ENCODE data around the gene DPH7. TPM values are rescaled to one million over a fixed set of nuclear protein-coding genes. Genes with fewer than 3 reads are reported as not detected.
"Not testable (repeated sequence)": the region's sequence is repeated elsewhere in the genome, so short reads cannot be mapped to it uniquely, and the experiment has no call there.

Gene DPH7
- total RNA-seq, result 10 to 100 TPM; 18.4 to 21.4 TPM
- long read RNA-seq, partial matches to known transcripts, result 1 of 40 reads
- long read RNA-seq, other reads (novel, unspliced or antisense), result 34 of 40 reads

DNA sequence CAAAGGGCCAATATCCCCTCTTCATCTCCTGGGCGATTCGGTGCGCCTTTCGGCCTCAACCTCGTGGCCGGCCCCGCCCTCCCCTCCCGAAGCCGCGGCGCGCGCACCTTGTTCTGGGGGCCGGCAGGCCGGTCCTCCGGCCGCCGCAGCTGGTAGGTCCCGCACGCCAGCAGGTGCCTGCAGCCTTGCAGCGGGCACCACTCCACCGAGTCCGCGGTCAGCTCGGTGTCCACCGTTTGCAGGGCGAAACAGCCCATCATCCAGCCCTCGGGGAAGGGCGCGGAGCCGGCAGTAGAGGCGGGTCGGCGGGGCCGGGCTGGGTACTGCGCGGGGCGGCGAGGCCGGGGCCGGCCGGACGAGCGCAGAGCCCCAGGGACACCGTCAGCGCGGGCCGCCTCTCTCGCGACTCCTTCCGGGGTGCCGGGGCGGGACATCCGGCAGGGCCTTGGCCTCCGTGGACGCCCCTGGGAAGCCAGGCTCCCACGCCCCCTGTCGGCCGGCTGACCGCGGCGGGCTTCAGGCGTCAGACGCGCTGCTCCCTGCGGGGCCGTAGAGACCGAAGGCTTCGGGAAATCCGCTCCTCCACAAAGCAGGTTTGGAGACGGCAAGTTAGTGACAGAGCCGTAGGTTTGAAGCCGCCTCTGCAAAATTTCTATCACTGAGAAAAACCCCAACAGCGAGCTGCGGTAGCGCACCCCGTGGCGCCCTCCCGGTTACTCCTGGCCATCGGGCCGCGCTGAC, at the start of gene DPH7:
TSS of gene DPH7 (minus strand) at position 408 of the 741 bp plus-strand sequence. CDS start at position 260, 148 bp downstream.
- intact Hi-C loops (cut with DNase I), result no loop called here
- DNase-seq, result peak; percentile 97
- ATAC-seq, result peak; percentile 97

DNA sequence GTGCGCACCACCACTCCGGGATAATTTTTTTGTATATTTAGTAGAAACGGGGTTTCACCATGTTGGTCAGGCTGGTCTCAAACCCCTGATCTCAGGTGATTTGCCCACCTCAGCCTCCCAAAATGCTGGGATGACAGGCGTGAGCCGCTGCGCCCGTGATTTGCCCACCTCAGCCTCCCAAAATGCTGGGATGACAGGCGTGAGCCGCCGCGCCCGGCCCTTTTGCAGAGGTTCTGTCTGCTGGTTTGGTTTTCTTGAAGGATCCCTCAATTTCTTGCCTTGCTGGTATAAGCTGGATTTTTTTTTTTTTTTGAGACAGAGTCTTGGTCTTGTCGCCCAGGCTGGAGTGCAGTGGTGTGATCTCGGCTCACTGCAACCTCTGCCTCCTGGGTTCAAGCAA, 48.7 kb upstream of the DPH7 start:
- intact Hi-C loops (cut with DNase I), result not testable (repeated sequence)

DNA sequence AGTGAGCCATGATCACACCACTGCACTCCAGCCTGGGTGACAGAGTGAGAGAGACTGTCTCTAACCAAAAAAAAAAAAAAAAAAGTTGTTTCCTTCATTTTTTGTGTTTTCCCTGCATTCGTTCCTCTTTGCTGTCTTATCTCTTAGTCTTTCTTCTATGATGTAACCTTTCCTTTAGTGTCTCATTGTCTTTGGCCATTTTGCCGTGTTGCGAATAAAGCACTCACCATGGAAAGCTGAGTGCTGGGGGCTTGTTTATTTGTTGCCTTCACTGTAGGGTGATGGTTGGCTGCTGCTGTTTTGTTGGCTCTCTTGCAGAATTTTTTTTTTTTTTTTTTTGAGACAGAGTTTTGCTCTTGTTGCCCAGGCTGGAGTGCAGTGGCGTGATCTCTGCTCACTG, 47.7 kb upstream of the DPH7 start:
- ATAC-seq (no peak), DNase-seq (no peak)
- intact Hi-C loops (cut with DNase I), result no loop called here

More for the DNA sequence above, 48.7 kb upstream of the DPH7 start:
- not testable (repeated sequence) for DNase-seq, ATAC-seq

DNA sequence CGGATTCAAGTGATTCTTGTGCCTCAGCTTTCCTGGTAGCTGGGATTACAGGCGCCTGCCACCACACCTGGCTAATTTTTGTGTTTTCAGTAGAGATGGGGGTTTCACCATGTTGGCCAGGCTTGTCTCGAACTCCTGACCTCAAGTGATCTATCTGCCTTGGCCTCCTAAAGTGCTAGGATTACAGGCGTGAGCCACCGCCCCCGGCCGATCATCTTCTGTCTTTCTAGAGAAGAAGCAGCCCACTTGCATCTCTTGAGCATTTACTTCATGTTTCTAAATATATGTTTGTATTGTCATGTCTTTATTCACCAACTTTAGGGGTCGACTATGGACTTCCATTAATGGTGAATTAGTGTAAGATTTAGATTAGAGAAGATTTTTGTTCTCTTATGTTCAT, 43.5 kb upstream of the DPH7 start:
- DNase-seq; ATAC-seq; intact Hi-C loops (cut with DNase I): not testable (repeated sequence)

DNA sequence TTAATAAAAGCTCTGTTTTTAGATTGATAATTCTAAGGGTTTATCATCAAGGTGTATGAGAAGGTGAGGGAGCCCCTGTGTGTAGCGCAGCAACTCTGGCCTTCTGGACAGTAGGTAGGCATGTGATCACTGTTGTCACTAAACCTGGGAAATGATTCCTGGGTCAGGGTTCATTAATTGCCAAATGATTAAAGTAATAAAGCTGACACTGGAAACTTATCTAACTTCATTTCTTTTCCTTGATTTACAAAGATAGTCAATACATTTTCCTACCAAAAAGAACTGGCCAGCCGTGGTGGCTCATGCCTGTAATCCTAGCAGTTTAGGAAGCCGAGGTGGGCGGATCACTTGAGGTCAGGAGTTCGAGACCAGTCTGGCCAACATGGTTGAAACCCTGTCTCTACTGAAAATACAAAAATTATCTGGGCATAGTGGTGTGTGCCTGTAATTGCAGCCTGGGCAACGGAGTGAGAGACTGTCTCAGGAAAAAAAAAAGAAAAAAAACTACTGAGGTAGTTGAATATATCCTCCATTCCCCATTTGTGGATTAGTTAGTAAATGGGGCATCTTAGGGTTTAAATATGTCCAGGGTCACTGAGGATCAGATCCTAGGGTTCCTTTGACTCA, 42.5 kb upstream of the DPH7 start:
- no peak for DNase-seq
- intact Hi-C loops (cut with DNase I), result no loop called here

DNA sequence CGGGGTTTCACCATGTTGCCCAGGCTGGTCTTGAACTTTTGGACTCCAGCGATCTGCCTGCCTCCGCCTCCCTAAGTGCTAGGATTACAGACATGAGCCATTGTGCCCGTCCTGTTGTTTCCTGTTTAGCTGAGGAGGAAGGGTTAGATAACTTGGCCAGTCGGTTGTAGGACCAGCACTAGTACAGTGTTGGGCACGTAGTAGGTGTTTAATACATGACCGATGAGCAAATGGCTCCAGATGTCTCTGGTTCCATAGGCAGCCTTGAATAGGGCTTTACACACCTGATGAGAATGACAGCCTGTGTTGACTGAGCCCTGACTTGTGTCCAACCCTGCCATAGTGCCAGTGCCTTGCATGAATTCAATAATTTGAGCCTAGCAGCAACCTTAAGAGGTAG, 41.9 kb upstream of the DPH7 start:
- no peak for DNase-seq
- ATAC-seq, result no peak
- intact Hi-C loops (cut with DNase I), result no loop called here

More for the DNA sequence above, 42.5 kb upstream of the DPH7 start:
- ATAC-seq, result no peak

DNA sequence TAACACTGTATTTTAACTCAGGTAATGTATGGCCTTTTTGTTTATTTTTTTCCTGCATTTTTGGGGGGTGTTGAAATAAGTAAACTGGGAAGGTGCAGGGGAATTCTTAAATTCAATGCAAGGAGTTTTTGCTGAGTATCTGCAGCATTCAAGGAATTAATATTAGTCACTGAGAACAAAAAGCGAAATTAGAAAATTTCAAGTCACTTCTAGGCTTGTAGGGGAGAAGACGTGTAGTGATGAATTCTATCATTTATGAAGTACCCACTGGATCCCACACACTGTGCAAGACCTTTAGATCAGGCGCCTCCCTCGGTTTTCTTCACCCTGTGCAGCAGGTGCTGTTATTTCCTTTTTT, 41.3 kb upstream of the DPH7 start:
- no peak for ATAC-seq
- no peak for DNase-seq
- intact Hi-C loops (cut with DNase I), result no loop called here

DNA sequence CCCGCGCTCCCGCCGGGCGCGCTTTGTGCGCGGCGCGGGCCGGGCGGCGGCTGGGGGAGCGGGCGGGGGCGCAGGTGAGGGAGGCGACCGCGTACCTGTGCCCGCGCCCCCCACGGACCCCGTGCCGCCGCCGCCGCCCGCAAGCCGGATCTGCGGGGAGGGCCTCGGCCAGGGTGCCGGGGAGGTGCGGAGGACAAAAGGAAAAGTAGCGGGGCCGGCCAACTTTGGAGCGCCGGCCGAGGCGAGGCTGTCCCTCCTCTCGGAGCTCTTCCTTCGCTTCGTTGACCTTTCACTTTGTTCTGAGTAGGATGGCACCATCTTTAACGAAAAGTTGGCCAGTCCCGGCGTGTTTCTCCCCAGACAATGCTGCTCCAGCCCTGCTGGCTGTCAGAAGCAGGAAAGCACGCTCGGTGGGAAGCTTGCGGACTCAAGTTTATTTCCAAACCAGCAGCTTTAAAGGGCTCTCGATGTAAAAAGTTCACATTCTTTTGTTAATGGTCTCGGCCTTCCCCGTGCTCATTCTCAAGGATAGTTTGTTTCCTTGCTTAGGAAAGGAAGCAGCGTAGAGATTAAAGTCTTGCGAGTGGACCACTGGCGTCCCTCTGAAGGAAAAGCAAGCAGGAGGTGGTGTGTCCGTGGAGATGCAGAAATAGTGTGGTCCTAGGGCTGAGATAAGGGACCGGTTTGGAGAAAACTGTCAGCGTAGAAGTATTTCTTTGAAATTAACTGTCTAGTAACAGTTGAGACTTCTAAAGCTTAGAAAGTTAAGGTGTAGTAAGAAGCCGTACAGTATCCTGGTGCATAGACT, 40.7 kb upstream of the DPH7 start:
- intact Hi-C loops (cut with DNase I), result no loop called here
- ATAC-seq, result peak; percentile 5 to 16

DNA sequence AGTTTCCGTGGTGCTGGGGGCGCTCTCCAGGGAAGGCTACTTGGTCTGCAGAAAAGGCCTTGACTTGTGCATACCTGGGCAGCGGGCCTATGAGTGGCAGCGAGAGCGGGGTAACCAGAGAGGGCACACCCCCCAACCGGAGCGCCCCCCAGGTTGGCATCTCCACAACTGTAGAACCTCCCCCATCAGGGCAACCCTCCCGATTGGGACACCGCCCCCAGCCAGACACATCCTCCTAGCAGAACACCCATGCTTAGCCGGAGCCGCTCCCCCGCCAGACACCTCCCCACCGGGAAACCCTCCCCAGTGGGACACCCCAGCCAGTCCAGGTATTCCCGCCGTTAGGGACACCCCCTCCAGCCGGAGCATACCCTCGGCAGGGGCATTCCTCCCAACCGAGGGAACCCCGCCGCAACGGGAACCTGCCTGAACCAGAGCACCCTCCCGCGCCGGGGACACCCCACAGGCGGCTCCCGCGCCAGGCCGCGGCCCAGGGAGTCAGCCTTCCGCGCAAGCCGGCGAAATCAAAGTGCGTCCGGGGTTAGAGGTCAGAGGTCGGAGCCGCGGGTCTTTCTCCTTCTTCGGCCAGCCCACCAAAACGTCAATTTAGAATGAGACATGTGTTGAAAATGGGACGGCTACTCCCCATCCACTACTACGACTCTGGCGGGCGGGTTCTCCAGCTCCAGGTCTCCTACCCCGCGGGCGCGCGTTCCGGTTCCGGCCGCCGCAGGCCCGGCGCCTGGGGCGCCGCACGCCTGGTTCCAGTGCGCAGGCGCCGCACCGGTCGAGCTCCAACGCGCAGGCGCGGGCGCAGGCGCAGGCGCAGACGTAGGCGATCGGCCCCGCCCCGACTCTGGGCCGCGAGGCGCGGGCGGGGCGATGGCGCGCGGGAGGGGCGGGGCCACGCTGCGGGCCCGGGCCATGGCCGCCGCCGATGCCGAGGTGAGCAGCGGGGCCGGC, 39.7 kb upstream of the DPH7 start, which contains the start of gene EHMT1:
TSS of gene EHMT1 (plus strand) at position 901 of the 963 bp plus-strand sequence. CDS start at position 925, 24 bp downstream.
- ATAC-seq (peak; percentile 86 to 94), DNase-seq (peak; percentile 88)
- intact Hi-C loops (cut with DNase I), result no loop called here

More for the DNA sequence above, 40.7 kb upstream of the DPH7 start:
- no peak for DNase-seq

DNA sequence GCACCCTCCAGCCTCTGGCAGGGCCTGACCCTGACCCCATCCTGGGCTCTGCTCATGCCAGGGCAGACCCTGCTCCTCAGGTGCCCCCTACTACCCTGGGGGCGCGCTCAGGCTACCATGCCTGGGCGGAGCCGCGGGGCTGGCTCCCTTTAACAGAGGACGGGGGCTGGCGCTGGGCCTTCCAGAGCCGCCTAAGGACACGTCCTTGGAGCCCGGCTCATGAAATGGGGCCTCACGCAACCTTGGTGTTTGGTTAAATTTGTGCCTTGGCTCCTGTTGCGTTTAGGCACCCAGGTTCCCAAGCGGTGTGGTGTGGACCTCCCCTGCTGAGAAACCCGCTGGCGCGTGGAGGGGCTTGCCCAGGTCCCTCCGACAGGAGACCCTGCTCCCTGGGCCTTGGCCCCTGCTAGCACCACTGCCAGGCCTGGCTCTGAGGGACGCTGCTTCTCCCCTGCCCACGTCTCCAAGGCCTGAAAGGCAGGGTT, 36.7 kb upstream of the DPH7 start:
- no peak for ATAC-seq
- intact Hi-C loops (cut with DNase I), result no loop called here
- DNase-seq, result no peak

DNA sequence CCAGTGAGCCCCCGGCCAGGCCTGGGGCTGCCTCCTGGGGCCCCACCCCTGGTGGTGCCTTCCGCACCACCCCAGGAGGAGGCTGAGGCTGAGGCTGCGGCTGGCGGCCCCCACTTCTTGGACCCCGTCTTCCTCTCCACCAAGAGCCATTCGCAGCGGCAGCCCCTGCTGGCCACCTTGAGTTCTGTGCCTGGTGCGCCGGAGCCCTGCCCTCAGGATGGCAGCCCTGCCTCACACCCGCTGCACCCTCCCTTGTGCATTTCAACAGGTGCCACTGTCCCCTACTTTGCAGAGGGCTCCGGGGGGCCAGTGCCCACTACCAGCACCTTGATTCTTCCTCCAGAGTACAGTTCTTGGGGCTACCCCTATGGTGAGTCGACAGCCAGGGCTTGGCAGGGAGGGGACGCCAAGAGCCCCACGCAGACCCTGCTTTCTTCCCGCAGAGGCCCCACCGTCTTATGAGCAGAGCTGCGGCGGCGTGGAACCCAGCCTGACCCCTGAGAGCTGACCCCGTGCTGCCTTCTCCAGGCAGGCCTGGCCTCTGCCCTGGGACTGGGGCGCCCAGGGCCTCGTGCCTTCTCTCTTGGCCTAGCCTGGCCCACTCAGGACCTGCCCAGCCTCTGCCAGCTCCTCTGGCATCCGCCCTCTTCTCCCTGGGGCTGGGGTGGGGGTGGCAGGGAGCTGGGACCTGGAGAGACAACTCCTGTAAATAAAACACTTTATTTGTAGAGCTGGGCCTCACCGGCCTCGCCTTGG, 36.1 kb upstream of the DPH7 start:
- intact Hi-C loops (cut with DNase I), result no loop called here
- DNase-seq (no peak), ATAC-seq (no peak)

DNA sequence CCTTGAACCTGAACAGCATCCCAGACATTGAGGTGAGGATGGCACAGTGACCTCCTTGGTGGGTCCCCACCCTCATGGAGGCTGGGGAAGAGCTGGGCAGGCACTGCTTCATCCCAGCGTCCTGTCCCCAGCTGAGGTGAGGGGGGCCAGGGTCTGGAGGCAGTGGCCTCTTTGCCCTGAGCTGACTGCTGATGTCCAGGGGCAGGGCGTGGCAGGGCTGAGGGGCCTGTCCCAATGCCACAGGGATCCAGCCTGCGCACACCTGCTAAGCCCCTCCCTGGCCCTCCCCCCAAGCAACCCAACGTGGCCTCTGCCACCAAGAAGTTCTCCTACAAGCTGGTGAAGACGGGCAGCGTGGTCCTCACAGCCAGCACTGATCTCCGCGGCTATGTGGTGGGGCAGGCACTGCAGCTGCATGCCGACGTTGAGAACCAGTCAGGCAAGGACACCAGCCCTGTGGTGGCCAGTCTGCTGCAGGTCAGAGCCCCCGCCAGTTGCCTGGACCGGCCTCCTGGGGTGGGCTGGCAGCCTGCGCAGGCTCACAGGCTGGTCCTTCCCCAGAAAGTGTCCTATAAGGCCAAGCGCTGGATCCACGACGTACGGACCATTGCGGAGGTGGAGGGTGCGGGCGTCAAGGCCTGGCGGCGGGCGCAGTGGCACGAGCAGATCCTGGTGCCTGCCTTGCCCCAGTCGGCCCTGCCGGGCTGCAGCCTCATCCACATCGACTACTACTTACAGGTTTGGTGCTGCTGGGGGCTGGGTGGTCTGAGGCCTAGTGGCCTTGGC, 35.2 kb upstream of the DPH7 start:
- intact Hi-C loops (cut with DNase I), result no loop called here
- no peak for DNase-seq

DNA sequence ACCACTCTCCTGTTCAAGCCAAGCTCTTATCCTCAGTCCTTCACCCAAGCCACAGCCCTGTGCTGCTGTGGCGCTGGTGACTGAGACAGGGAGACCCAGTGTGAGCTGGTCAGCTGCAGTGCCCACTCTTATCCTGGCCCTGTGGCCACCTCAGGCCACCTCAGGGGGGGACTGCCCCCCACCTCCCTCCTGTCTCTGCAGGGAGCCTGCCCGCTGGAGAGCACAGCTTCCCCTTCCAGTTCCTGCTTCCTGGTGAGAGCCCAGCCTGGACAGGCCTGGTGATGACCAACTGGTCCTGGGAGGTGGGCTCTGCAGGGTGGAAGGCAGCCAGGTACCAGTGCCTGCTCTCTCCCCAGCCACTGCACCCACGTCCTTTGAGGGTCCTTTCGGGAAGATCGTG, 34.5 kb upstream of the DPH7 start:
- ATAC-seq (no peak), DNase-seq (no peak)
- intact Hi-C loops (cut with DNase I), result no loop called here

More for the DNA sequence above, 35.2 kb upstream of the DPH7 start:
- ATAC-seq, result no peak

DNA sequence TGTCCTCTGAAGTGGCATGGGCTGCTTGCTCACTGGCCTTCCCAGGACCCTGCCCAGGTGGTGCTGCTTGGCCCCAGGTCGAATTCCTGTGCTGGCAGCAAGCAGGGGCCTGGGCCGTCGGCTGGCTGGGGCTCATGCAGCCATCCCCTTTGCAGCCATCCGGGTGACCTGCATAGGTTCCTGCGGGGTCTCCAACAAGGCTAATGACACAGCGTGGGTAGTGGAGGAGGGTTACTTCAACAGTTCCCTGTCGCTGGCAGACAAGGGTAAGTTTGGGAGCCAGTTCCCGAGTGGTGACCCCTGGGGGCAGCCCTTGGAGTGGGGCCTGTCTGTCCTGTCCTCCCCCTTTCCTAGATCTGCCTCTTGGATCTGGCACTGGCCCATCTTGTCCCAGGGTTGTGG, 34.0 kb upstream of the DPH7 start:
- intact Hi-C loops (cut with DNase I), result no loop called here
- DNase-seq (no peak), ATAC-seq (no peak)

DNA sequence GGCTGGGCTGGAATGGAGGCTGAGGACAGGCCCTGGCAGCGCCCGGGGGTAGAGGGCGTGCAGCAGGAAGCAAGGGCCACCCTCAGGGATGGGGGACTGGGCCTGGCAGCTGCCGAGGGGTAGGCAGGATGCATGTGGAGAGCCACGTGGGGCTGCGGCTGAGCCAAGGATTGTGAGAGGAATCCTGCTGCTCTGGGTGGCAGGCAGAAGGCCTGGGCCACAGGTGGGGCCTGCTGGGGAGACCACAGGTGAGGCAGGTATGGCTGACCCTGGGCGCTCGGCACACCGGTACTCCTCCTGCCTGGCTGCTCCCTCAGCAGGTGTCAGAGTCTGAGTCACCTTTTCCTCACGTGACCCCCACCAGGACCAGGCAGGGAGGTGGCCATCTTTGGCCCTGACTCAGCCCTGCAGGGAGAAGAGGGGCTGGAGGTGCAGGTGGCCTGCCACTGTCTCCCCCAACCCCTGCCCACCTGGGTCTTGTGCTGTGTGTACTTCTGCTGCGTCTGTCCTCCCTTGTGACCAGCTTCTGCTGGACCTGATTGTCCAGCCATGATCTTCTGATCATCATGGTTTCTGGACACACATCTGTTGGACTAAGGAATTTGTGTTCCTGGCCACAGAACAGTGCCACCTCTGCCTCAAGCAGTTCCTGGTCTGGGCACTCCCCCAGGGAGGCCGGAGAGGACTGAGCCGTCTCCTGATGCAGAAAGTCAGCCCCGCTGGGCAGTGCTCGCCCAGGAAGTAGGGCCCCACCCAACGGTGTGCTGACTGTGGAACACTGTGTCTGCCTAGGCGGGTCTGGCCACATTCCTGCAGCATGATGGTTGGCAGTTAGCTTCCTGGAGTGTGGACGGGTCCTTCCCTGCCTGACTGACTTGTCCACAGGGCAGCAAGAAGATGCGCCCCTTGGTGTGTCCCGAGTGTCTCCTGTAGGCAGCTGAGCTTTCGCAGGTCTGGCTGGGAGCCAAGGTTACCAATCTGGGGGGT, 33.2 kb upstream of the DPH7 start:
- DNase-seq (peak; percentile 70), ATAC-seq (peak; percentile 7 to 73)
- intact Hi-C loops (cut with DNase I), result no loop called here

DNA sequence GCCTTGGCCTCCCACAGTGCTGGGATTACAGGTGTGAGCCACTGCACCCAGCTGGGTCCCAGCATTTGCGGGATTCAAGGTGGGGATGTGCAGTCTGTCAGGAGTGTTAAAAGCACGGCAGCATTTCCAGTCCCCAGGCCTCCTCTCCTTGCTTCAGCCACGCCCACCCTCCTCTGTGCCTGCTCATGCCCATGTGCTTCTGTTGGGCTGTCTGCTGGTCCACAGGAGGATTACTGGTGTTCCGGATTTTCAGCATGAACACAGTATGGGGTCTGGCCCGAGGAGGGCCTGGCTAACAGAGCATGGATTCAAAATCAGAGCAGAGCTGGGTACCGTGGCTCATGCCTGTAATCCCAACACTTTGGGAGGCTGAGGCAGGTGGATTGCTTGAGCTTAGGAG, 32.2 kb upstream of the DPH7 start:
- ATAC-seq, result no peak
- intact Hi-C loops (cut with DNase I), result no loop called here
- DNase-seq, result no peak
